ENCODE results near the gene GLI2.

The GLI2 gene

DNA sequence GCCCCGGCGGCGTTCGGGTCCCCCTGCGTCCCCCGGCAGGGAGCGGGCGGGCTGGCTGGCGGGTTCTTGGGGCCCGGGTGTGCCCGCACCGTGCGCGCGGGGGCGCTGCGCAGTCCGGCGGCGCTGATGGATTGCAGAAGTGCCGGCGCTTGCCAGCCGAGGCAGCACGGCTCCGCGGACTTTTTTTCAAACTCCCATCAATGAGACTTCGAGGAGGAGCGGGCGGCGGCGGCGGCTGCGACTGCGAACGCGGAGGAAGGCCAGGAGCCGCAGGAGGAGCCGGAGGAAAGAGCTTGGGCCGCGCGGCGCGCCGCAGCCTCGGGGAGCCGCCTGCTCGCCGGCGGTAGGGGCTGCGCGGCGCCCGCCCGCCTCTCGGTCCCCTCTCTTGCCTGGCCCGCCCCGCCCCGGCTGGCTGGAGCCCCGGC is at the start of gene GLI2:
GLI2 (plus strand) TSS at position 123 of the 425 bp plus-strand sequence. CDS start 61,453 bp downstream, outside the sequence.
- peak; percentile 89 for DNase-seq

DNA sequence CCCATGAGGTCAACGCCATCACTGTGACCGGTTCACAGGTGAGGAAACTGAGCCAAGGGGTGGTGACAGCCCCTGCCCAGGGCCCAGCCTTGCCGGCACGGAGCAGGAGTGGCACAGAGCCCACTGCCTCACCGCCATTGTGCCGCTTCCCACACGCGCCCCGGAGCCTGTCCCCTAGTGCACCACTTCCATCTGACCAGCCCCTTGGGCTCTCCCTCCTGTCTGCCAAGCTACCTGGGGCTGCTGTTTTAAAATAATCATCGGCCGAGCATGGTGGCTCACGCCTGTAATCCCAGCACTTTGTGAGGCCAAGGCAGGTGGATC is 49.7 kb upstream of the GLI2 start:
- no peak for DNase-seq

DNA sequence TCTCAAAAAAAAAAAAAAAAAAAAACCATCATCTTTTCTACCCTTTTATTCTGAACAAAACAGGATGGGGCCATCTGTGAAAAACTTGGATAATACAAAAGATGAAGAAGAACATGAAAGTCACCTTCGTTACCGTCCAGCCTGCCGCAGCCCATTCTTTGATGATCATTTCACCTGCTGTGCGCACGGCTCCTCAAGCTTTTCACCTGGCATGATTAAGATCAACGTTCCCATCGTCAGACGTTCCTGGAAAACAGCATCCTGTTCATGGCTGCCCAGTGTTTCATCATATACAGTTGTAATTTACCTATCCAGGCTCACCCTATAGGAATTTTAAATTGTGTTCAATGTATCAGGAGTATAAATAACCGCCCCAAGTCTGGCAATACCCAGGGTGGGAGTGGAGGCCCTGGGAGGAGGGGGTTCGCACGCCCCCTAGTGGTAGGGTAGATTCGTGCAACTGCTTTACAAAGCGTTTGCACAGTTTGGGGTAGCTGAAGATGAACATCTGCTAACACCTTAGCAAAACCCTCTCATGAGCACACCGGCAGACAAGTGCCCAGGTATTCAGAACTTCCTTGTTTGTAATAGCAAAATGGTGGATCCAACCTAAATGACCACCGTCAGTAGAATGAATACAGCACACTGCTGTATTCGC is 49.0 kb upstream of the GLI2 start:
- DNase-seq, result no peak

DNA sequence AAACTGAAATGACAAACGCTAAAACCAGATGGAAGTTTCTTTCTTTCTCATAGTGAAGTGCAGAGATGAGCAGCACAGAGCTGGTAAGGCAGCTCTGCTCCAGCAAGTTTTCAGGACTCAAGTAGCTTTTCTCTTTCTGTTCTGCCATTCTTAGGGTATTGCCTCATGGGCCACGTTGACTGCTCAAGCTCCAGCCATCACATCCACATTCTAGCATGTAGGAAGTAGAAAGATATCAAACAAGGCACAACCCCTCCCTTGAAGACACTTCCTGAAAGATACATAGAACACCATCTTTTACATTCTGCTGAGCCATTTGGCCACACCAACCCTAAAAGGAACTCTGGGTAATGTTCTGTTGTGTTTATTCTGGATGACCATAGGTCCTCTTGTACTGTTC is 48.5 kb upstream of the GLI2 start:
- DNase-seq, result no peak

DNA sequence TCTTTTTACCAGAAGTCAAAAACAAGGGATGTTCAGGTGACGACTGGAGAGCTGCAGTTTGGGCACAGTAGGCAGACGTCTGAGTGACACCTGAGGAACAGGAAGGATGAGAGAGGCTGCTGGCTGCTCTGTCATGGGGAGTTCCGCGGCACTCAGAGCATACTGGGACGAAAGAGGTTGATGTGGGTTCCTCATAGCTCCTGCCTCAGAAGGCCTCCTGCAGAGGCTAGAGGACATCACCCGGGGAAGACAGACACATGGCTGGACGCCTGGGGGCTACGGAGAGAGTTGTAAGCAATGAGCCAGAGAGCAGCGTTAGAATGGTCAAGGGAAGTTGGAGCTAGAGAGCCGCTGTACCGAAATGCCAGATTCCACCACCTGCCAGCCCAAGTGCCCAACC is 45.1 kb upstream of the GLI2 start:
- DNase-seq, result no peak

DNA sequence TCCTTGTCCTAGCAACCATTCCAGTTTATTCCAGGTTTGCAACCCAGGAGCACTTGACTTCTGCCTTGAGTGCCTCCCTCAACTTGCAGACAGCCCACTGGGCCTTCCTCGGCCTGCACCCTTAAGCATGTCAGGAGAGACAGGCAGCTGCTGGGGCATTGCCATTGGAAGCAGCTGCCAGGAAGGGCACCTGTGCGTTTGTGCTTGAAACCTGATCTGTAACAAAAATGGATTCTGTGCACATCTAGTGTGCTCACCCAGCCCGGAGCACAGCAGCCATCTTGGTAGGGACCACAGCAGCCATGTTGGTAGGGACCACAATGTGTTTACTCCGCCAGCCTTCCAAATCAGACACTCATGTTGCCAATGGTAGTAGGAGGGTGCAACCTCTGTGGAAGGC is 44.3 kb upstream of the GLI2 start:
- DNase-seq, result no peak

GRCh38 chr2:120692691-120693090 is 43.0 kb upstream of the GLI2 start:
- no peak for DNase-seq

DNA sequence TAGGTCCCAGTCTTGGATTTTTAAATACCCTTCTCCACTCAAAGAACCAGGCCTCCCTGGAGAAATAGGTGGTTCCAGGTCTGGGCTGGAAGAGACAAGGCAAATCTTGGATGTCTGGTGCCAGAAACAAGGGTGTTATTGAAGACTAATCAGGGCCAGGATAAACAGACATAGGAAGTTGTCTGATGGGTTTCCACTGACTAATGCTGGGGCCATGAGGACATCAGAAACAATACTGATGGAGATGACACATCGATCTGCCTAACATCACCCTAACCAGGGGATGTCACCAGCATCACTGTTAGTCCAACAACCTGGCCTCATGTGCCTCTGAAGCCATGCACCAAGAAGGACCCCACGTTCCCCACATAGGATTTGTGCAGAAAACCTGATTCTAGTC is 42.5 kb upstream of the GLI2 start:
- no peak for DNase-seq

GRCh38 chr2:120694034-120694433 is 41.6 kb upstream of the GLI2 start:
- no peak for DNase-seq

- no peak for DNase-seq
Measured at GRCh38 chr2:120697471-120697870, 38.2 kb upstream of the GLI2 start.

GRCh38 chr2:120699292-120699691 is 36.4 kb upstream of the GLI2 start:
- DNase-seq, result no peak

DNA sequence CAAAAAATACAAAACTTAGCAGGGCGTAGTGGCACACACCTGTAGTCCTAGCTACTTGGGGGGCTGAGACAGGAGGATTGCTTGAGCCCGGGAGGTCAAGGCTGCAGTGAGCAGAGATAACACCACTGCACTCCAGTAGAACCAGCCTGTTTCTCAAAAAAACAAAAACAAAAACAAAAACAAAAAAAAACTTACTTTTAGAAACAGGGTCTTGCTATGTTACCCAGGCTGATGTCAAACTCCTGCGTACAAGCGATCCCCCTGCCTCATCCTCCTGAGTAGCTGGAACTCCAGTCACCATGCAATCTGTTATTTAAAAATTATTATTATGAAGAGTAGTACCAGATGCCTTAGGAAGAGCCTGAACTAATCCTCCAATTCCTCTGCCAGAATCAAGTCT is 35.0 kb upstream of the GLI2 start:
- DNase-seq, result no peak

GRCh38 chr2:120701096-120701495 is 34.6 kb upstream of the GLI2 start:
- no peak for DNase-seq

DNA sequence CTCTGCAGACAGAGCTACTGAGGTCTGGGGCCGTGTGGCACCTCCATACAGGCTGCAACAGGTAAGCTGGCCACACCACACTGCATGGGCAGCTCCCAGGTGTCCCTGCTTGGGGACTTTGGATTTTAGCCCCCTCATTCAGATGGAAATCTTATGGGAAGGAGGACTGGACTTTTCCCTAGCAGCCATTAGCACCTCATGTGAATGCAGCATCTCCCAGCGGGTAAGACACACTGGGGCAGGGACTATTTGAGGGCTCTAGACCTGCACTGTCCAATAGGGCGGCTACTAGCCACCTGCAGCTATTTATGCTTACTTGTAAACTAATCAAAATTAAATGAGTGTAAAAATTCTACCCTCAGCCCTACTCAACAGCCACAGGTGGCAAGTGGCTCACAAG is 34.2 kb upstream of the GLI2 start:
- DNase-seq, result no peak

DNA sequence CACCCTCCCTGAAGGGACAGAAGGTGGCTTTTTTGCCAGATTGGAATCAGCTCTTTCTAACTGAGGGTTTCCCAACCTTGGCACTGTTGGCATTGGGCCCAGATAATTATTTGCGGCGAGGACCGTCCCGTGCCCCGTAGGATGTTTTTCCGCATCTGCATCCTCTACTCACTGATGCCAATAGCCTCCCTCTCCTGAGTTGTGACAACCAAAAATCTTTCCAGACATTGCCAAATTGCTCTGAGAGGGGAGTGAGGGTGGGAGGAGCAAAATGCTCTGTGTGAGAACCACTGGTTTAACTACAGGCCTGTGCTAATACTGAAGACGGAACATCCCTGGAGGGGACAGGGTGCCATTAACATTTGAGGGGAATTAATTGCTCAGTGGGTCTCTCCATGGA is 33.6 kb upstream of the GLI2 start:
- DNase-seq, result no peak

- DNase-seq, result no peak
Measured at GRCh38 chr2:120702801-120703200, 32.9 kb upstream of the GLI2 start.

- no peak for DNase-seq
Measured at GRCh38 chr2:120703330-120703994, 32.2 kb upstream of the GLI2 start.

GRCh38 chr2:120704696-120705095 is 31.0 kb upstream of the GLI2 start:
- no peak for DNase-seq

- DNase-seq, result no peak
Measured at GRCh38 chr2:120707816-120708215, 27.9 kb upstream of the GLI2 start.

DNA sequence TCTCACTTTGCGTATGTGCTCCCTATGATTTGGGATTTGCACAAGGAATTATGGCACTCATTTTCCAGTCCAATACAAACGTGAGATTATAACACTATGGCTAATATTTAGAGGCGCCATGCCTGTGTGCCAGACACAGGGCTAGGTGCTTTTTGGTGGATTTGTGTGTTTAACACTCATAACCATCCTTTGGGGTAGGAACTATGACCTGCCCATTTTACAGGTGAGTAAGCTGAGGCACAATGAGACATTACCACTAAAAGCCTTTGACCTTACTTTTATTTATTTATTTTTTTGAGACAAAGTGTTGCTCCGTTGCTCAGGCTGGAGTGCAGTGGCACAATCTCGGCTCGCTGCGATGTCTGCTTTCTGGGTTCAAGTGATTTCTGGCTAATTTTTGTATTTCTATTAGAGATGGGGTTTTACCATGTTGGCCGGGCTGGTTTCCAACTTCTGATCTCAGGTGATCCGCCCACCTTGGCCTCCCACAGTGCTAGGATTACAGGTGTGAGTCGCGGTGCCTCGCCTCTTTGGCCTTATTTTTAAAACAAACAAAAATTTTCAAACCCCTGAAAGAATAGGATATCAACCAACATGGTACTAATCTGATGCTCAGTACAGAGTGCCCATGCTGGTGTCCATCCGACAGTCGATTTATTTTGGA is 26.6 kb upstream of the GLI2 start:
- no peak for DNase-seq

DNA sequence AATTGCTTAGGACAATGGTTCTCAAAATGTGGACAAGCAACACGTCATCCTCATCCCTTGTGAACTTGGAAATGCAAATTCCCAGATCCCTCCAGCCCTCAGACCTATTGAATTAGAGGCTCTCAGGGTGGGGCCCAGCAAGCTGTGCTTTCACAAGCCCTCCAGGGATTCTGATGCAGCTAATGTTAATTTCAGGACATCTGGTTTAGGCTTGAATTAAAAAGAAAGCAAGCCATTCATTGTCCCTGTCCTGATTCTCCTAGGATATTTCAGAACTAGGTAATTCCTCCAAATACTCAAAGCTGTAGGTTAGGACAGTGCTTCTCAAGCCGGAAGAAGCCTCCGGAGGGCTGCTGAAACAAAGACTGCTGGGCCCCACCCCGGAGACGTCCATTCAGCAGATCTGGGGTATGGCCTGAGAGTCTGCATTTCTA is 26.0 kb upstream of the GLI2 start:
- DNase-seq, result no peak

DNA sequence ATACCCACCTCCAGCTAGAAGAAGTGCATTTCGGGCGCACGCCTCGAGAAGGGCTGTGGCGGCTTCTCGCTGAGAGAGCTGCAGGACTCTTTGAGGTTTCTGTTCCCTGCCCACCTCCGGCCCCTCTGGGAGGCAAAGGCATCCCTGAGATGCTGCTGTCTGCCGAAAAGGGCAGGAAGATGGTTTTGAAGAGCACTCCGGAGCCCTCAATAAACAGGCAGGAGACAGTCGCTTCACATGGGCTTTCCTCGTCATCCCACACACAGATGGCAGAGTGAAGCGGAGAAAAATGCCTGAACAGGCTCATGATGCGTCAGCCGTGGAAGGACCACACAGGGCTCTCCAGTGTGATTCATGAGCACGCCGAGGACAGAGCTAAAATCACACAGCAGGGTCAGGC is 25.4 kb upstream of the GLI2 start:
- DNase-seq, result no peak

DNA sequence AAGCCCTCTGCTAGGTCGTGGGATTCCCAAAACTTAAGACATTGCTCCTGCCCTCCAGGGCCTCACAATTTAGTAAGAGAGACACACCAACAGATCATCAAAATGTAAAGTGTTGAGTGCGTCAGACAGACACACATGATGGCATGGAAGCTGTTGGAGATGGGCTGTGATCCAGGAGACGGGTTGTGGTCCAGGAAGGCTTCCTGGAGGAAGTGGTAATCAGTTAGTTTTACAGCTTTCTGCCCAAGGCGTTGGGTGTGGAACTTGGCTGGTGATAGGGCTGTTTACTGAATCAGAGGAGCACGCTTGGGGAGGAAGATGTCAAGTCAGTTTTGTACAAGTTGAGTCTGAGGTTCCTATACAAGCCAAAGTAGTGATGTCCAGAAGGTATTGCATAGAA is 24.0 kb upstream of the GLI2 start:
- no peak for DNase-seq

- DNase-seq, result no peak
Measured at GRCh38 chr2:120712180-120712681, 23.4 kb upstream of the GLI2 start.

Data from left hindlimb (tissue), 1 donor.